ENCODE data around the gene SEMA4C. TPM values are rescaled to one million over a fixed set of nuclear protein-coding genes. Genes with fewer than 3 reads are reported as not detected.

SEMA4C gene
- total RNA-seq, 2 experiments from 2014 or later, result 0.06 to 0.19 TPM

GRCh38 chr2:96839875-96840850, 29.7 kb downstream of the SEMA4C start:
- Histone ChIP-seq H4K20me1 (ENCODE audit: insufficient read depth, low read length) (no peaks in the 10 kb centered on the region), H3K79me2 (ENCODE audit: insufficient read depth, low read depth, low read length) (no peaks in the 10 kb centered on the region), H2AFZ (ENCODE audit: low read length) (no peak overlapping the region), H3K36me3 (ENCODE audit: insufficient read depth, low read length) (peaks cover 21% of the 10 kb centered on the region), H3K4me2 (ENCODE audit: low read length) (peak overlapping the region; percentile 36; the same call in 1 of the 2 replicates), H3K4me3 (ENCODE audit: low read depth, low read length, poor library complexity, severe bottlenecking) (no peak overlapping the region), H3K27ac (ENCODE audit: low read depth, low read length, poor library complexity, severe bottlenecking) (no peak overlapping the region), H3K4me1 (ENCODE audit: insufficient read depth, low read length, poor library complexity, severe bottlenecking) (peaks cover 10% of the 10 kb centered on the region), H3K9me2 (ENCODE audit: insufficient read depth, low read length) (no peaks in the 10 kb centered on the region), H3K9me3 (ENCODE audit: low read length) (no peaks in the 10 kb centered on the region)
- no peak for DNase-seq (ENCODE audit: low spot score)
- BruUV-seq (replicated peaks), result no TSS peak
- POLR2A ChIA-PET, result interaction anchor here (0.6 kb wide), 1 partner anchor 32 kb away, joined by 4 read pairs; no protein-coding TSS in a partner anchor
- CTCF ChIA-PET (ENCODE audit: unreplicated experiment), result no interaction called here
- TF ChIP-seq, protein P1, sequence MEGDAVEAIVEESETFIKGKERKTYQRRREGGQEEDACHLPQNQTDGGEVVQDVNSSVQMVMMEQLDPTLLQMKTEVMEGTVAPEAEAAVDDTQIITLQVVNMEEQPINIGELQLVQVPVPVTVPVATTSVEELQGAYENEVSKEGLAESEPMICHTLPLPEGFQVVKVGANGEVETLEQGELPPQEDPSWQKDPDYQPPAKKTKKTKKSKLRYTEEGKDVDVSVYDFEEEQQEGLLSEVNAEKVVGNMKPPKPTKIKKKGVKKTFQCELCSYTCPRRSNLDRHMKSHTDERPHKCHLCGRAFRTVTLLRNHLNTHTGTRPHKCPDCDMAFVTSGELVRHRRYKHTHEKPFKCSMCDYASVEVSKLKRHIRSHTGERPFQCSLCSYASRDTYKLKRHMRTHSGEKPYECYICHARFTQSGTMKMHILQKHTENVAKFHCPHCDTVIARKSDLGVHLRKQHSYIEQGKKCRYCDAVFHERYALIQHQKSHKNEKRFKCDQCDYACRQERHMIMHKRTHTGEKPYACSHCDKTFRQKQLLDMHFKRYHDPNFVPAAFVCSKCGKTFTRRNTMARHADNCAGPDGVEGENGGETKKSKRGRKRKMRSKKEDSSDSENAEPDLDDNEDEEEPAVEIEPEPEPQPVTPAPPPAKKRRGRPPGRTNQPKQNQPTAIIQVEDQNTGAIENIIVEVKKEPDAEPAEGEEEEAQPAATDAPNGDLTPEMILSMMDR (conservative IDR thresholded peaks at IDR 0.05; ENCODE audit: low read length), result no peak
- TF ChIP-seq EZH2phosphoT487 (IDR thresholded peaks at IDR 0.05; ENCODE audit: borderline replicate concordance, low read depth, low read length), result no peak
- intact Hi-C loops (cut with micrococcal nuclease; ENCODE audit: unreplicated experiment), result no loop called here

DNA sequence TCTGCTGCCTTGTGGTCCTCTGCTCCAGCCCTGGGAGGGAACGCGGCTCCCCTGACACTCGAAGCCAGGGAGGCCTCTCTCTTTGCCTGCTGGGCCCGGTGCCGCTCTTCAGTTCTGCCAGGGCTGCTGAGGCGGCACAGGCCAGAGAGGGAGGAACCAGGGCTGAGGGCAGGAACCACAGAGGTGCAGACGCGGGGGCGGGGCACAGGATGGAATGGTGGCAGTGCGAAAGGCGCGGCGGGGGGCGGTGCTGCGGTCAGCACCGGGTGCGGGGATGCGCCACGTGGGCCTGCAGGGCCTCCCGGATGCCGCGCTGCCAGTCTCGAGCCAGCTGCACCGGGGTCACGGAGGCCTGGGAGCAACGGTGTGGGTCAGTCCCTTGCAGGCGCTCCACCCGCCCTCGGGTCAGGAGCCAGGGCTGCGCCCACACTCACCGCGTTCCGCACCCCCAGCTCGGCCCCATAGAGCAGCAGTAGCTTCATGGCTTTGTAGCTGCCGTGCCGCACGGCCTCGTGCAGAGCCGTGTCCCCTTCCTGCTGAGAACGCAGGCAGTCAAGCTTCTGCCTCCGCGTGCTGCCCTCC, 30.5 kb downstream of the SEMA4C start:
- Histone ChIP-seq H4K20me1 (ENCODE audit: insufficient read depth, low read length) (no peaks in the 10 kb centered on the region), H3K27ac (ENCODE audit: low read depth, low read length, poor library complexity, severe bottlenecking) (no peak overlapping the region), H2AFZ (ENCODE audit: low read length) (no peak overlapping the region), H3K9me2 (ENCODE audit: insufficient read depth, low read length) (no peaks in the 10 kb centered on the region), H3K36me3 (ENCODE audit: insufficient read depth, low read length) (peaks cover 29% of the 10 kb centered on the region), H3K4me2 (ENCODE audit: low read length) (peak overlapping the region; percentile 36; the same call in 1 of the 2 replicates), H3K4me1 (ENCODE audit: insufficient read depth, low read length, poor library complexity, severe bottlenecking) (peaks cover 10% of the 10 kb centered on the region), H3K9me3 (ENCODE audit: low read length) (no peaks in the 10 kb centered on the region), H3K4me3 (ENCODE audit: low read depth, low read length, poor library complexity, severe bottlenecking) (no peak overlapping the region), H3K79me2 (ENCODE audit: insufficient read depth, low read depth, low read length) (no peaks in the 10 kb centered on the region)
- intact Hi-C loops (cut with micrococcal nuclease; ENCODE audit: unreplicated experiment), result no loop called here
- no peak for TF ChIP-seq EZH2phosphoT487 (IDR thresholded peaks at IDR 0.05; ENCODE audit: borderline replicate concordance, low read depth, low read length)
- TF ChIP-seq, protein P1 (conservative IDR thresholded peaks at IDR 0.05; ENCODE audit: low read length), result no peak
- CTCF ChIA-PET (ENCODE audit: unreplicated experiment), result no interaction called here
- peak; percentile 58 for DNase-seq (ENCODE audit: low spot score)
- POLR2A ChIA-PET, result interaction anchor here (0.6 kb wide), 1 partner anchor 31 kb away, joined by 4 read pairs; no protein-coding TSS in a partner anchor
- BruUV-seq (replicated peaks), result no TSS peak
